Activated CD4-positive, alpha-beta memory T cell treated with anti-CD3 and anti-CD28 coated beads, Interleukin-2, amount 10 ng/mL, durations not matched to agents 7 days and 5 days (primary cell): Measurements from ENCODE around the gene RAD23B. TPM values are rescaled to one million over a fixed set of nuclear protein-coding genes. Genes with fewer than 3 reads are reported as not detected.

ENCODE experiments used
- CTCF ChIA-PET: fragments of 350-600 bp; sonication (Branson Sonifier 250); formaldehyde crosslinking; loops from one replicate; lab custom pipeline; 2021; ENCODE audit warnings: antibody characterized with exemption, inconsistent platforms; lab: Charles Lee
- POLR2A ChIA-PET: fragments of 350-600 bp; sonication (Branson Sonifier 250); formaldehyde crosslinking; loops from one replicate; lab custom pipeline; 2021; ENCODE audit warnings: antibody characterized with exemption; lab: Charles Lee
- DNase-seq: peaks from one replicate; pipeline ENCODE4 v3.0.0-alpha.2; 2020
- H3K27ac Mint-ChIP-seq: one replicate; pipeline ENCODE4 v1.8.0; 2021; ENCODE audit warnings: mild to moderate bottlenecking, mixed read lengths
- H3K27me3 Mint-ChIP-seq: one replicate; pipeline ENCODE4 v1.8.0; 2021; ENCODE audit warnings: mixed read lengths
- H3K36me3 Mint-ChIP-seq: one replicate; pipeline ENCODE4 v1.8.0; 2021; ENCODE audit warnings: low read depth, mixed read lengths
- H3K4me1 Mint-ChIP-seq: one replicate; pipeline ENCODE4 v1.8.0; 2021; ENCODE audit warnings: mixed read lengths
- H3K4me3 Mint-ChIP-seq: one replicate; pipeline ENCODE4 v1.8.0; 2021; ENCODE audit warnings: mild to moderate bottlenecking, mixed read lengths
- H3K9me3 Mint-ChIP-seq: one replicate; pipeline ENCODE4 v1.8.0; 2021; ENCODE audit warnings: mixed read lengths
- total RNA-seq, 2 experiments: library from RNA; stranded (reverse); gene quantifications; one replicate each; pipeline ENCODE4 v1.2.3, GENCODE V29; 2021

Gene RAD23B
- total RNA-seq, 2 experiments from 2014 or later = 89.4 to 91.0 TPM

DNA sequence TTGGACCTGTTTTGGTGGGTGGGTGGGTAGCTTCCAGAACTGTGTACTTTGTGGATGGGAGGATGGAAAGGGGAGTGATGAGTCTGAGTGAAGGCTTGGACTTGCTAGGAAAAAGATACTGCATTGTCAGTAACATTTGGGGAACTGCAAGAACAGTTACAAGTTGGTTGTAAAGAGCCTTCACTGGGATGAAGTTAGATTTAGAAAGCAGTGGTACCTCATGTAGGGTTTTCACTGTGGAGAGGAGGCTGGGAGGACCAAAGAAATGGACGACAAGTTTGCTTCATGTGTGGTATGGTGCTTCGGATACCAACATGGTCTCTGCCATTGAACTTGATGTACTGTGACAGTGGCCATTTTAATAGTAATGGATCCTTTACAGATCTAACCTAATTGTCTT is 50.3 kb downstream of the RAD23B start:
- Mint-ChIP-seq H3K4me1 (peaks cover 2% of the 10 kb centered on the region), H3K9me3 (no peaks in the 10 kb centered on the region), H3K36me3 (peaks cover 61% of the 10 kb centered on the region), H3K4me3 (no peak overlapping the region), H3K27me3 (no peaks in the 10 kb centered on the region), H3K27ac (no peak overlapping the region)
- no peak for DNase-seq
- ChIA-PET CTCF (interaction anchor here (2.1 kb wide), 1 partner anchor 11 kb away, joined by 4 read pairs; no protein-coding TSS in a partner anchor), POLR2A (interaction anchor here (1.2 to 1.7 kb wide), 2 partner anchors 10 to 49 kb away, joined by 4 read pairs; no protein-coding TSS in a partner anchor)

DNA sequence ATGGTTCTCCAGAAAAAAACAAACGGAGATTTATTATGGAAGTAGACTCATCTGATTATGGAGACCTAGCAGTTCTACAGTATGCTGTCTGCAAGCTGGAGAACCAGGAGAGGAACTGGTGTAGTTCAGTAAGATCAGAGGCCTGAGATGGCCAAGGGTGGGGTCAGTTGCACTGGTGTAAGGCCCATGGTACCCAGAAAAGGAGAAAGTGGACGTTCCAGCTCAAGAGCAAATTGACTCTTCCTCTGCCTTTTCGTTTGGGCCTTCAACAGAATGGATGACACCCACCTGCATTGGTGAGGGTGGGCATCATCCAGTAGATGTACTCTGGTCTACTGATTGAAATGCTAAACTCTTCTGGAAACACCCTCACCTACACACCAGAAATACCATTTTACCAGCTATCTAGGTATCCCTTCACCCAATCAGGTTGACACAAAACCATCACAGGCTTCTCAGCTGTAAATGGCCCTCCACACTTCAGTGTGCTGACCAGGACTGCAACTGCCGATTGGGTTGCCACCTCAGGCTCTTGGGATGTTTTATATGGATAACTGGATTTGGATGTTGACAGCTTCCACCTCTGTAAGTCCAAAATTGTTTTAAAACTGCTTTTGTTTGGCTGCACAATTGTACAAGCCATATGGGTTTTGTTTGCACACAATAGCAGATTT is 51.2 kb downstream of the RAD23B start:
- no peak for DNase-seq
- CTCF ChIA-PET = interaction anchor here (1.2 to 2.1 kb wide), 2 partner anchors 10 to 35 kb away, joined by 3 to 4 read pairs; no protein-coding TSS in a partner anchor
- POLR2A ChIA-PET = interaction anchor here (1.2 to 1.7 kb wide), 2 partner anchors 11 to 50 kb away, joined by 4 read pairs; no protein-coding TSS in a partner anchor
- no peak overlapping the region for H3K27ac Mint-ChIP-seq
- peaks cover 2% of the 10 kb centered on the region for H3K4me1 Mint-ChIP-seq
- peaks cover 59% of the 10 kb centered on the region for H3K36me3 Mint-ChIP-seq
- H3K4me3 Mint-ChIP-seq = no peak overlapping the region
- H3K27me3 Mint-ChIP-seq = no peaks in the 10 kb centered on the region
- H3K9me3 Mint-ChIP-seq = no peaks in the 10 kb centered on the region

DNA sequence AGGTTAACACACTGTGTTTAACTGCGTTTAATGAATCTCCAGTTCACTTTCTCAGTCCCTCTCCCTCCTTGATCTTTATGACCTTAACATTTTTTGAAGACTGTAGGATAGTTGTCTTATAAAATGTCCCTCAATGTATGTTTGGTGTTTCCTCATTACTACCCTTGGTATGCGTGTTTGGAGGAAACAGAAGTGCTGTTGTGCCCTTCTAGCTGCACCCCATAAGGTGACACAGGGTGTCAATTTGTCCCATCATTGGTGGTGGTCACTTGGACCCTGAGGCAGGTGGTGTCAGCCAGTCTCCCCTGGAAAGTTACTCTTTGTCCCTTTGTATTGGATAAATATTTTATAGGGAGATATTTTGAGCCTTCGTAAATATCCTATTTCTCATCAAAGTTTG is 52.3 kb downstream of the RAD23B start:
- no peak for DNase-seq
- Mint-ChIP-seq H3K27me3 (no peaks in the 10 kb centered on the region), H3K36me3 (peaks cover 49% of the 10 kb centered on the region), H3K4me1 (peaks cover 3% of the 10 kb centered on the region), H3K27ac (no peak overlapping the region), H3K9me3 (no peaks in the 10 kb centered on the region), H3K4me3 (no peak overlapping the region)
- ChIA-PET CTCF (no interaction called here), POLR2A (no interaction called here)

DNA sequence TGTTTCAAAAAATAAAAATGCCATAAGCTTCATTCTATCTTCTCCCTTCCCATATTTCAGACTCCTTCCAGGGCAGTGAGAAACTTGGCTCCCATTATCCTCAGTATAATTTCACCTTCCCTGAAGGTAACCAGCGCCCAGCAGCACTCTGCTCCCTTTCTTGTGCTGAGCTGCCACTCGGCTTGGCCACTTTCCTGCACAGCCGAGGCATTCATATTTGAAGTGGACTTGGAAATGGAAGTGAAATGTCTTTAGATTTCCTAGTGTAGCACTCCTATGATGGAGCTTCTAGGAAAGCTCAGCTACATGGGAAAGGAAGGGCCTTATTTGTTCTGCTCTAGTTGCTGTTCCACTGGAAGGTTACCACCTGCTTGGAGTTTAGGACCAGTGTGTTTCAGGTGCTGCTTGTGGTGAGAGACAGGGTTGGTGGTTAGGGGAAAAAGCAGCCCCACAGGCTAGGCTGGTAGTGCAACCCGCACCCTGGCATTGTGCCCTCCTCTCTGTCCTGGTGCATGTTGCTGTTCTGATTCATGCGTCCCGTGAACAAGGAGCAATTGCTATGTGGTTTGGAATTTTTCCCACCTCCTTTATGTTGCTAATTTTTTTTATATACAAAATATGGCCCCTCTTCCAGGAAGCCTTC is 53.8 kb downstream of the RAD23B start:
- Mint-ChIP-seq H3K9me3 (no peaks in the 10 kb centered on the region), H3K4me1 (peaks cover 8% of the 10 kb centered on the region), H3K27ac (no peak overlapping the region), H3K27me3 (no peaks in the 10 kb centered on the region), H3K36me3 (peaks cover 34% of the 10 kb centered on the region), H3K4me3 (no peak overlapping the region)
- POLR2A ChIA-PET = no interaction called here
- DNase-seq = no peak
- CTCF ChIA-PET = no interaction called here

- peaks cover 23% of the 10 kb centered on the region for H3K36me3 Mint-ChIP-seq
- no peaks in the 10 kb centered on the region for H3K27me3 Mint-ChIP-seq
- no peak for DNase-seq
- no peak overlapping the region for H3K4me3 Mint-ChIP-seq
- H3K9me3 Mint-ChIP-seq = no peaks in the 10 kb centered on the region
- POLR2A ChIA-PET = no interaction called here
- CTCF ChIA-PET = interaction anchor here (2.0 kb wide), 1 partner anchor 98 kb away, joined by 6 read pairs; no protein-coding TSS in a partner anchor
- peaks cover 8% of the 10 kb centered on the region for H3K4me1 Mint-ChIP-seq
- H3K27ac Mint-ChIP-seq = no peak overlapping the region
Observed at GRCh38 chr9:107337676-107338590, 54.9 kb downstream of the RAD23B start.

- no peak overlapping the region for H3K27ac Mint-ChIP-seq
- no peak for DNase-seq
- POLR2A ChIA-PET = no interaction called here
- H3K4me1 Mint-ChIP-seq = peaks cover 8% of the 10 kb centered on the region
- H3K4me3 Mint-ChIP-seq = no peak overlapping the region
- peaks cover 11% of the 10 kb centered on the region for H3K36me3 Mint-ChIP-seq
- no peaks in the 10 kb centered on the region for H3K9me3 Mint-ChIP-seq
- H3K27me3 Mint-ChIP-seq = no peaks in the 10 kb centered on the region
- CTCF ChIA-PET = interaction anchor here (0.7 to 2.7 kb wide), 4 partner anchors 10 to 228 kb away, joined by 3 to 21 read pairs (median 5); no protein-coding TSS in a partner anchor
Observed at GRCh38 chr9:107338911-107339659, 56.0 kb downstream of the RAD23B start.

DNA sequence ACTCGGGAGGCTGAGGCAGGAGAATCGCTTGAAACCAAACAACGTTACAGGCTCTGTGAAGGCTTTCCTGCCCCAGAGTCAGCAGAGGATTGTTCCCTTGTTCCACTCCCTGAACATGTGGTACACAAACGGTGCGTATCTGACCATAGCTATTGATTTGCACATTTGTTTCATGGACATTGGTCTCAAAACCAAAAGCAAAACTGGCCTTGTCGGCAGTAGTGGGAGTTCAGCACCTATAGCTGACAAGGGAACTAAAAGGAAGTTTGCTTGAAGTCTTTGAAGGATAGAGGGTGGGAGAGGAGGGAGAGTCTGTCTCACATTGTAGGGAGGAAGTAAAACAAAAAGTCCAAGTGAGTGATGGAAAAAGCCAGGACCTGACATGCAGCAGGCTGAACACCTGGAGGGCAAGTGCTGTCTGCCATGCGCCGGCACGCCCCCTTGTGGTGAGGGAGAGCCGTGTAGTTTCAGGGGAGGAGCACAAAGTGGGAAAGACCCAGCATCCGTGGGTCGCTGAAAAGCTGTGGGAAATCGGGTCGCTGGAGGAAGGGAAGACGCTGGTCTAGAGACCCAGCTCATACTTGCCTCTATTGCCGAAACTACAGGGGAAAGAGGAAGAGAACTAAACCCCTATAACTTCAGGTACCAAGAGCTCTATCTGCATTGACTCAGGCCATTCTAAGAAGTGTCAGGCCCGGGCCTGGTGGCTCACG is 58.0 kb downstream of the RAD23B start:
- Mint-ChIP-seq H3K4me1 (peaks cover 13% of the 10 kb centered on the region), H3K4me3 (no peak overlapping the region), H3K9me3 (no peaks in the 10 kb centered on the region), H3K36me3 (peaks cover 6% of the 10 kb centered on the region), H3K27me3 (no peaks in the 10 kb centered on the region), H3K27ac (no peak overlapping the region)
- CTCF ChIA-PET = interaction anchor here (0.7 to 2.9 kb wide), 31 partner anchors 8 to 205 kb away, joined by 3 to 26 read pairs (median 5); no protein-coding TSS in a partner anchor
- POLR2A ChIA-PET = interaction anchor here (0.9 to 2.2 kb wide), 3 partner anchors 54 to 59 kb away, joined by 3 to 7 read pairs (median 7); partner anchors contain the start of gene RAD23B
- peak; percentile 81 for DNase-seq

DNA sequence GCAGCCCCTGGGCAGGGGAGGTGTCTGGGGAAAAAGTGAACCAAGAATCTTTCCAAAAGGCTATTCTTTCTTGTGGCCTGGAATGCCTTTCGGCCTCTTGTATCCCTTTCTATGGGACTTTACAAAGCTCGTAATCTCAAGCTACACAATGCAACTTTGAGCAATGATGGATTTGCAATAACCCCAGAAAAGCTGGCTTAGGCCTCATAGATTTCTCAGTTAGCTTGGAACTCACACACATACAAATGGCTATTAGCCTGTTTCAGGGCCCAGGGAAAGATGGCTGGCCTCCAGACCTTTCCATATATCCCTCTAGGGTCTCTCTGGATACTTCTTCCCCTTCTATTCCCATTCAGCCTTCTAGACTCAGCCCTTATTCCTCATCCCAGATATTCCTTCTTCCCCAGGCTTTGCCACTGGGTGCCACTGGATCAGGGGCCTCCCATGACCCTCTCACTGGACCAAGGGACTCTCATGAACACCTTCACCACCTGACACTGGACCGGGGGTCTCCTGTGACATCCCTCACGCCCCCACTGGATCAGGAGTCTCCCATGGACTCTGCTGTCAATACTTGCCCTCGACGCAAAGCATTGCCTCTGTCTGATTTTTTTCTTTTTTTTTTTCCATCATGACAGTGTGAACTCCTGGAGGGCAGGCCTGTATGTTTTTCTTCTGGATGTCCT is 59.5 kb downstream of the RAD23B start:
- Mint-ChIP-seq H3K4me1 (peaks cover 13% of the 10 kb centered on the region), H3K27ac (no peak overlapping the region), H3K9me3 (no peaks in the 10 kb centered on the region), H3K27me3 (no peaks in the 10 kb centered on the region), H3K4me3 (no peak overlapping the region), H3K36me3 (peaks cover 6% of the 10 kb centered on the region)
- ChIA-PET POLR2A (interaction anchor here (0.7 to 1.8 kb wide), 2 partner anchors 15 to 59 kb away, joined by 3 to 7 read pairs; partner anchors contain the start of gene RAD23B), CTCF (interaction anchor here (0.9 to 2.9 kb wide), 8 partner anchors 11 to 205 kb away, joined by 3 to 26 read pairs (median 8); no protein-coding TSS in a partner anchor)
- DNase-seq = no peak

GRCh38 chr9:107345327-107345726 is 62.2 kb downstream of the RAD23B start:
- CTCF ChIA-PET = interaction anchor here (1.2 kb wide), 1 partner anchor 12 kb away, joined by 4 read pairs; no protein-coding TSS in a partner anchor
- H3K27me3 Mint-ChIP-seq = no peaks in the 10 kb centered on the region
- POLR2A ChIA-PET = interaction anchor here (1.0 to 1.6 kb wide), 2 partner anchors 60 to 61 kb away, joined by 4 read pairs; no protein-coding TSS in a partner anchor
- H3K4me1 Mint-ChIP-seq = peaks cover 12% of the 10 kb centered on the region
- H3K36me3 Mint-ChIP-seq = no peaks in the 10 kb centered on the region
- no peak for DNase-seq
- no peak overlapping the region for H3K27ac Mint-ChIP-seq
- H3K4me3 Mint-ChIP-seq = no peak overlapping the region
- H3K9me3 Mint-ChIP-seq = no peaks in the 10 kb centered on the region

GRCh38 chr9:107348836-107349235 is 65.8 kb downstream of the RAD23B start:
- Mint-ChIP-seq H3K27ac (no peak overlapping the region), H3K27me3 (peaks cover 7% of the 10 kb centered on the region), H3K9me3 (no peaks in the 10 kb centered on the region), H3K36me3 (no peaks in the 10 kb centered on the region), H3K4me1 (peaks cover 4% of the 10 kb centered on the region), H3K4me3 (no peak overlapping the region)
- ChIA-PET POLR2A (no interaction called here), CTCF (interaction anchor here (0.9 to 1.9 kb wide), 2 partner anchors 8 to 84 kb away, joined by 3 to 7 read pairs; no protein-coding TSS in a partner anchor)
- DNase-seq = no peak

DNA sequence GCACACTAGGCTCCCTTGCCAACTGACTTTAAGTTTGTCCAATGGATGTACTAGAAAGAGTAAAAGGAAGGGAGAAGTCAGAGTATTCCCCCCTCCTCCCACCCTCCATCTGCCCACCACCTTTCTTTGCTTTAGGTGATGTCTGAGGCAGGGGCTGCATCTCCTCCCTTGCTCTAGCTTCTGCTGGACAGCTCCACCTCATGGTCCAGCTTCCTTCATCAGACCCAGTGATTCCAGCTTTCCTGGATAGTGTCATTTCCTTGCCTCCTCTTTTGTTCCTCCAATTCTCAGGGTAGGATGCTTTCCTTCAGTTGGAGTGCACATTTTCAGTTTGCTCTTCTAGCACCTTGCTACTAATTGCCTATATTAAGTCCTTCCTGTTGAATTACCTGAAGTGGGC is 67.4 kb downstream of the RAD23B start:
- H3K27ac Mint-ChIP-seq = no peak overlapping the region
- H3K27me3 Mint-ChIP-seq = peaks cover 7% of the 10 kb centered on the region
- ChIA-PET CTCF (interaction anchor here (1.9 kb wide), 1 partner anchor 9 kb away, joined by 7 read pairs; no protein-coding TSS in a partner anchor), POLR2A (no interaction called here)
- no peaks in the 10 kb centered on the region for H3K36me3 Mint-ChIP-seq
- no peaks in the 10 kb centered on the region for H3K4me1 Mint-ChIP-seq
- H3K9me3 Mint-ChIP-seq = no peaks in the 10 kb centered on the region
- no peak overlapping the region for H3K4me3 Mint-ChIP-seq
- DNase-seq = no peak
